GM23338 (cell line): ENCODE data around the gene YPEL5. TPM values are rescaled to one million over a fixed set of nuclear protein-coding genes. Genes with fewer than 3 reads are reported as not detected.
"Not testable (repeated sequence)": the region's sequence is repeated elsewhere in the genome, so short reads cannot be mapped to it uniquely, and the experiment has no call there.

ENCODE experiments used
- ATAC-seq: fragments of 200-7000 bp; cut with Tn5 transposase; 3 replicates; pipeline ENCODE4 v1.9.1; 2020
- DNase-seq: peaks from one replicate; pipeline ENCODE4 v3.0.0-alpha.2; 2015; ENCODE audit warnings: low spot score
- H2AFZ ChIP-seq: fragments of 200-600 bp; sonication (generic); 2 replicates; pipeline ENCODE4 v1.8.0; 2016; ENCODE audit warnings: antibody characterized with exemption, mild to moderate bottlenecking, moderate library complexity
- H3F3A ChIP-seq: fragments of 200-600 bp; sonication (generic); replicated peaks from 2 replicates; pipeline ENCODE4 v1.8.0; 2017; ENCODE audit warnings: antibody characterized with exemption, mixed run types, low read depth
- H3K27ac ChIP-seq: fragments of 200-600 bp; sonication (generic); 2 replicates; pipeline ENCODE4 v1.6.1; 2016; ENCODE audit warnings: low read depth
- H3K27me3 ChIP-seq: fragments of 200-600 bp; sonication (generic); 2 replicates; pipeline ENCODE4 v1.8.0; 2016; ENCODE audit warnings: mild to moderate bottlenecking, mixed run types, moderate library complexity; ENCODE audit not compliant: insufficient read depth
- H3K36me3 ChIP-seq: fragments of 200-600 bp; sonication (generic); 2 replicates; pipeline ENCODE4 v1.8.0; 2016; ENCODE audit warnings: mild to moderate bottlenecking; ENCODE audit not compliant: insufficient read depth
- H3K4me1 ChIP-seq: fragments of 200-600 bp; sonication (generic); 2 replicates; pipeline ENCODE4 v1.8.0; 2016; ENCODE audit warnings: mild to moderate bottlenecking, moderate library complexity; ENCODE audit not compliant: insufficient read depth
- H3K4me2 ChIP-seq: fragments of 200-600 bp; sonication (generic); 2 replicates; pipeline ENCODE4 v1.7.1; 2017; ENCODE audit warnings: mixed run types
- H3K4me3 ChIP-seq: fragments of 200-600 bp; sonication (generic); 2 replicates; pipeline ENCODE4 v1.6.1; 2016; ENCODE audit warnings: mixed run types
- H3K79me2 ChIP-seq: fragments of 200-600 bp; sonication (generic); replicated peaks from 2 replicates; pipeline ENCODE4 v1.8.0; 2017; ENCODE audit warnings: mild to moderate bottlenecking; ENCODE audit not compliant: insufficient read depth
- H3K9me2 ChIP-seq: fragments of 200-600 bp; sonication (generic); 2 replicates; pipeline ENCODE4 v1.8.0; 2017; ENCODE audit not compliant: insufficient read depth
- H4K20me1 ChIP-seq: fragments of 200-600 bp; sonication (generic); replicated peaks from 2 replicates; pipeline ENCODE4 v1.8.0; 2017; ENCODE audit warnings: mild to moderate bottlenecking; ENCODE audit not compliant: insufficient read depth
- H3K27ac Mint-ChIP-seq: 2 replicates; pipeline ENCODE4 v1.8.0; 2020; ENCODE audit warnings: inconsistent platforms, mild to moderate bottlenecking, moderate library complexity, mixed read lengths
- H3K27me3 Mint-ChIP-seq: 3 replicates; pipeline ENCODE4 v1.8.0; 2022; ENCODE audit warnings: low read depth, mild to moderate bottlenecking, moderate library complexity, mixed read lengths, inconsistent platforms; ENCODE audit not compliant: insufficient read depth, poor library complexity
- H3K36me3 Mint-ChIP-seq: 3 replicates; pipeline ENCODE4 v1.8.0; 2021; ENCODE audit warnings: low read depth, mild to moderate bottlenecking, inconsistent platforms, moderate library complexity, mixed read lengths
- H3K4me1 Mint-ChIP-seq: 3 replicates; pipeline ENCODE4 v1.8.0; 2020; ENCODE audit warnings: mild to moderate bottlenecking, inconsistent platforms, mixed read lengths
- H3K4me3 Mint-ChIP-seq: 3 replicates; pipeline ENCODE4 v1.8.0; 2021; ENCODE audit warnings: moderate library complexity, mild to moderate bottlenecking, inconsistent platforms, mixed read lengths
- H3K9me3 Mint-ChIP-seq: 3 replicates; pipeline ENCODE4 v1.8.0; 2020; ENCODE audit warnings: moderate library complexity, mild to moderate bottlenecking, inconsistent platforms, mixed read lengths
- CREB1 ChIP-seq: fragments of 250-450 bp; sonication (Bioruptor Pico); IDR thresholded peaks from 2 replicates; pipeline ENCODE4 v1.5.0; 2020; ENCODE audit warnings: low read depth, mild to moderate bottlenecking, moderate library complexity
- ETS1 ChIP-seq: IDR thresholded peaks from 2 replicates; pipeline ENCODE4 v1.6.1; 2016; ENCODE audit warnings: antibody characterized with exemption
- EZH2 ChIP-seq: fragments of 200-600 bp; sonication (generic); IDR thresholded peaks from one replicate; pipeline ENCODE4 v1.8.0; 2017; ENCODE audit warnings: antibody characterized with exemption, mild to moderate bottlenecking, low read depth; ENCODE audit not compliant: unreplicated experiment
- EZH2phosphoT487 ChIP-seq: fragments of 200-600 bp; sonication (generic); IDR thresholded peaks from one replicate; pipeline ENCODE4 v1.8.1; 2018; ENCODE audit warnings: antibody characterized with exemption; ENCODE audit not compliant: unreplicated experiment
- REST ChIP-seq: IDR thresholded peaks from one replicate; pipeline ENCODE4 v1.6.1; 2018; ENCODE audit warnings: antibody characterized with exemption; ENCODE audit not compliant: unreplicated experiment
- ZNF114 ChIP-seq: fragments of 250-450 bp; sonication (Bioruptor Pico); IDR thresholded peaks from 2 replicates; pipeline ENCODE4 v1.5.0; 2020; ENCODE audit warnings: mild to moderate bottlenecking, moderate library complexity
- ZNF331 ChIP-seq: fragments of 250-450 bp; sonication (Bioruptor Pico); IDR thresholded peaks from 2 replicates; pipeline ENCODE4 v1.5.0; 2020; ENCODE audit warnings: low read depth, mild to moderate bottlenecking, moderate library complexity
- polyA plus RNA-seq: library from polyadenylated mRNA; unstranded; fragments of >200 nt; fragmentation: Nextera tagmentation; extraction: Ambion mirVana; gene quantifications from 2 replicates; pipeline ENCODE4 v1.2.1, GENCODE V29; 2016
- total RNA-seq: library from RNA; depleted of rRNA; stranded (reverse); fragments of >200 nt; shearing (Covaris generic); gene quantifications from 2 replicates; pipeline ENCODE4 v1.2.3, GENCODE V29; 2014

YPEL5 gene
- total and polyA plus RNA-seq, 2 experiments from 2014 or later = 24.9 to 31.1 TPM

GRCh38 chr2:30098266-30099005 lies 48.4 kb upstream of the YPEL5 start:
- TF ChIP-seq CREB1 (no peak), ETS1 (no peak), EZH2phosphoT487 (no peak), REST (no peak), ZNF331 (CRISPR knock-in tag) (no peak), ZNF114 (CRISPR knock-in tag) (no peak), EZH2 (no peak)
- H3K9me3 Mint-ChIP-seq = no peaks in the 10 kb centered on the region

GRCh38 chr2:30099366-30099765 lies 47.4 kb upstream of the YPEL5 start:
- H3K4me1 ChIP-seq, H2AFZ ChIP-seq, H3F3A ChIP-seq, H3K9me3 Mint-ChIP-seq, H3K27ac ChIP-seq, ATAC-seq, H3K4me2 ChIP-seq, H3K79me2 ChIP-seq, H3K4me1 Mint-ChIP-seq, H4K20me1 ChIP-seq, H3K27me3 ChIP-seq, DNase-seq, H3K36me3 Mint-ChIP-seq, H3K9me2 ChIP-seq, H3K36me3 ChIP-seq, H3K27ac Mint-ChIP-seq, H3K27me3 Mint-ChIP-seq, H3K4me3 Mint-ChIP-seq, H3K4me3 ChIP-seq: not testable (repeated sequence)

More at GRCh38 chr2:30098266-30099005, 48.4 kb upstream of the YPEL5 start:
- no peak overlapping the region for H2AFZ ChIP-seq
- H3K27me3 ChIP-seq = no peaks in the 10 kb centered on the region
- H3K27ac ChIP-seq = no peak overlapping the region
- no peaks in the 10 kb centered on the region for H3K9me2 ChIP-seq
- H3K27ac Mint-ChIP-seq = no peak overlapping the region
- H3K4me1 Mint-ChIP-seq = no peaks in the 10 kb centered on the region; the same call in 2 of the 3 replicates
- no peak overlapping the region for H3K4me2 ChIP-seq
- no peaks in the 10 kb centered on the region for H3F3A ChIP-seq
- H3K4me3 Mint-ChIP-seq = no peak overlapping the region
- no peaks in the 10 kb centered on the region for H3K36me3 ChIP-seq
- no peaks in the 10 kb centered on the region for H3K36me3 Mint-ChIP-seq
- no peak for DNase-seq
- no peak for ATAC-seq
- H3K79me2 ChIP-seq = no peaks in the 10 kb centered on the region
- no peaks in the 10 kb centered on the region for H3K4me1 ChIP-seq
- no peaks in the 10 kb centered on the region for H4K20me1 ChIP-seq
- H3K27me3 Mint-ChIP-seq = peaks cover 4% of the 10 kb centered on the region
- H3K4me3 ChIP-seq = no peak overlapping the region

GRCh38 chr2:30100691-30101090 lies 46.1 kb upstream of the YPEL5 start:
- not testable (repeated sequence) for ATAC-seq, H2AFZ ChIP-seq, H3K79me2 ChIP-seq, H3K4me3 Mint-ChIP-seq, H3K4me2 ChIP-seq, H3K27ac Mint-ChIP-seq, H3F3A ChIP-seq, H3K4me3 ChIP-seq, H4K20me1 ChIP-seq, H3K27me3 ChIP-seq, H3K4me1 Mint-ChIP-seq, H3K27ac ChIP-seq, H3K36me3 Mint-ChIP-seq, H3K27me3 Mint-ChIP-seq, H3K36me3 ChIP-seq, DNase-seq, H3K9me2 ChIP-seq, H3K9me3 Mint-ChIP-seq
- H3K4me1 ChIP-seq = peaks cover 11% of the 10 kb centered on the region
